ENCODE data around the gene ECHDC3. TPM values are rescaled to one million over a fixed set of nuclear protein-coding genes. Genes with fewer than 3 reads are reported as not detected.

Gene ECHDC3
- total and polyA plus RNA-seq, 2 of the 13 experiments (the other 11 are each of a cell fraction or from before 2014, with no cell fraction given) = not detected

- TF ChIP-seq ZNF687 (CRISPR knock-in tag; IDR thresholded peaks at IDR 0.05) (0 out of 2 replicates have a peak, but pooled peaks have one; percentile 38), HNRNPK (IDR thresholded peaks at IDR 0.05; ENCODE audit: low read depth, low read length, poor library complexity, severe bottlenecking) (no peak), ZNF746 (CRISPR knock-in tag; IDR thresholded peaks at IDR 0.05) (no peak), EHMT2 (IDR thresholded peaks at IDR 0.05; ENCODE audit: borderline replicate concordance, low read depth, low read length) (no peak), ZNF142 (CRISPR knock-in tag; IDR thresholded peaks at IDR 0.05) (no peak), POGK (CRISPR knock-in tag; conservative IDR thresholded peaks at IDR 0.05) (no peak), SIX4 (CRISPR knock-in tag; IDR thresholded peaks at IDR 0.05) (no peak), ADNP (CRISPR knock-in tag; IDR thresholded peaks at IDR 0.05) (0 out of 2 replicates have a peak, but pooled peaks have one; percentile 3), MAFK (conservative IDR thresholded peaks at IDR 0.05 in 1 of 2, IDR thresholded peaks at IDR 0.05 in 1 of 2; ENCODE audit: low read length in 2 of 2) (no peak)
Measured at GRCh38 chr10:11707624-11708350, 34.4 kb upstream of the ECHDC3 start (continued).

Data from HepG2 (cell line).